Upper lobe of left lung (tissue), 4 donors: Measurements from ENCODE around the gene PLN.
A peak's percentile ranks its signal among the peaks of the same experiment; 100 is the strongest.

Source experiments
- CTCF ChIP-seq, 6 experiments: fragments of 450-650 bp in 4 of 6; fragments of 200-600 bp in 2 of 6; sonication (generic) in 2 of 6; IDR thresholded peaks; one replicate each; pipeline ENCODE4 v1.5.1; 2016 to 2019; ENCODE audit warnings: antibody characterized with exemption in 6 of 6
- POLR2AphosphoS5 ChIP-seq, 2 donors: sonication (generic); formaldehyde crosslinking; IDR thresholded peaks; one replicate each; pipeline ENCODE4 v1.5.1; 2017; ENCODE audit warnings: antibody characterized with exemption in 2 of 2

- TF ChIP-seq CTCF (IDR thresholded peaks at IDR 0.05), result peak in 3 of 6 experiments; percentile 42 to 57 (median 53)
- TF ChIP-seq POLR2AphosphoS5 (IDR thresholded peaks at IDR 0.05), result no peak
Observed at GRCh38 chr6:118565311-118565960, 17.3 kb downstream of the PLN start.
